HepG2 (cell line): Measurements from ENCODE around the gene ZNFX1.

Experiments
- CTCF ChIP-seq: sonication (generic); formaldehyde crosslinking; IDR thresholded peaks from 2 replicates; pipeline ENCODE4 v1.5.0; 2020; ENCODE audit warnings: mild to moderate bottlenecking, missing genetic modification reagents, moderate library complexity
- POLR2AphosphoS5 ChIP-seq: IDR thresholded peaks from 2 replicates; pipeline ENCODE4 v1.6.1; 2012; ENCODE audit warnings: low read depth, low read length

- TF ChIP-seq CTCF (no peak), POLR2AphosphoS5 (no peak)
Measured at GRCh38 chr20:49312661-49313060, 34.8 kb upstream of the ZNFX1 start.
